Stimulated activated CD8-positive, alpha-beta memory T cell treated with anti-CD3 and anti-CD28 coated beads, Interleukin-7, amount 100 ng/mL, for 4 hours (primary cell): ENCODE data around the gene WDR90.

Experiments
- DNase-seq, 2 donors: peaks; one replicate each; pipeline ENCODE4 v3.0.0-alpha.2; 2020; ENCODE audit warnings: low read depth in 2 of 2

The WDR90 gene

DNA sequence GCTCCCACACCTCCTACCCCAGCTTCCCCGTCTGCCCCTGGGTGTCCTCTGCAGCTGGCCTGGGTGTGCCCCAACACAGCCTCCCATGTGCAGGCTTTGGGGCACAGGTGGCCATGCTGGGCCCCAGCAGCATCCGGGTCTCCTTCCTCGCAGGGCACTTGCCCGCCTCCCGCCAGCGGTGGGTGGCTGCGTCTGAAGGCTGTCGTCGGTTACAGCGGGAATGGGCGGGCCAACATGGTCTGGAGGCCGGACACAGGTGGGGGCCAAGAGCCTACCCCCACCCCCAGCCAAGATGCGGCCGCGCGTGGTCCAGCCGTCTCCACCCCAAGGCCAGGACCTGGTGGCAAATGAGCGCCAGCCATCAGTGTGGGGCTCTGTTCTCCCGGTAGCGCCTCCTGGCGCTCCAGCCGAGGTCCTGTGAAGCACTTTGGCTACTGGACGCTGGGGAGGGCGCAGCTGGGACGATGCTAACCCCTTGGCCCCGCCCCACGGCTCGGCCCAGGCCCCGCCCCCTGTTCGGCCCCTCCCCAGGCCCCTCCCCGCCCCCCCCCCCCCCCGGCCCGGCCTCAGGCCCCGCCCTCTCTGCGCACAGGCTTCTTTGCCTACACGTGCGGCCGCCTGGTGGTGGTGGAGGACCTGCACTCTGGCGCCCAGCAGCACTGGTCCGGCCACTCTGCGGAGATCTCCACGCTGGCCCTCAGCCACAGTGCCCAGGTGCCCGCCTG lies 11.5 kb downstream of the WDR90 start:
- peak in 1 of 2 donors; percentile 60 for DNase-seq

DNA sequence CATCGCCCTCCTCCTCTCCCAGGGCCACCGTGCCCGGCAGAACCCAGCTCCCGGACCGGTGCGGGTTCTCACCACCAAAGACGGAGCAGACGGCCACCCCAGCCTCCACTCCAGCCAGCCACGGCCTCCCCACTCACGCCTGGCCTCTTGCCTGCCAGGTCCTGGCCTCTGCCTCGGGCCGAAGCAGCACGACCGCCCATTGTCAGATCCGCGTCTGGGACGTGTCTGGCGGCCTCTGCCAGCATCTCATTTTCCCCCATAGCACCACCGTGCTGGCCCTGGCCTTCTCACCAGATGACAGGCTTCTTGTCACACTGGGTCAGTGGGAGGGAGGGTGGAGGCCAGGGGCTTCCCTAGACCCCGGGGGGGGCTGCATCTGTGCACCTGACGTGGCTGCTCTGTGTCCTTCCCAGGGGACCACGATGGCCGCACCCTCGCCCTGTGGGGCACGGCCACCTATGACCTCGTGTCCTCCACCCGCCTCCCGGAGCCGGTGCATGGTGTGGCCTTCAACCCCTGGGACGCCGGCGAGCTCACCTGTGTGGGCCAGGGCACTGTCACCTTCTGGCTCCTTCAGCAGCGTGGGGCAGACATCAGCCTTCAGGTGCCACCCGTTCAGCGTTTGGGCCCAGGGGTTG lies 12.1 kb downstream of the WDR90 start:
- DNase-seq = no peak

DNA sequence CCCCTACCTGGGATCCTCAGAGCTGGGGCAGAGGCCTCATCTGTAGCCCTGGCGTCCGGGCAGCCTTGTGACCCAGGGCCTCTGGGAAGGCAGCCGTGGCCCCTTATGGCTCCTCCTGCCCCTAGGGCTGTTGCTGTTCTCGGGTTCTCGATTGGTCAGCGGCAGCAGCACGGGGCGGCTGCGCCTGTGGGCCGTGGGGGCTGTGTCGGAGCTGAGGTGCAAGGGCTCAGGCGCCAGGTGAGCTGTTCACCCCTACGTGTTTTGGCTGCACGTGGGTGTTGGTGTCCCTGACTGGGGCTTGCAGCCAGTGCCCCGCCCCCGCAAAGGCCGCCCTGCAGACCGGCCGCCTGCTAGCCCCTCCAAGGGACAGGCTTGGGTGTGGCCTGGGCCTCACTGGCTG lies 12.9 kb downstream of the WDR90 start:
- no peak for DNase-seq

GRCh38 chr16:662597-662996 lies 13.4 kb downstream of the WDR90 start:
- no peak for DNase-seq

- no peak for DNase-seq
These were observed 17.4 kb downstream of the WDR90 start for GRCh38 chr16:666572-666971.

GRCh38 chr16:667113-667779 lies 18.1 kb downstream of the WDR90 start:
- no peak for DNase-seq

GRCh38 chr16:667780-668518 lies 18.8 kb downstream of the WDR90 start, which contains the start of gene RHOT2:
Gene RHOT2 (plus strand): TSS chr16:668132. CDS start chr16:668200, 68 bp downstream.
- DNase-seq = peak; percentile 80 to 91

DNA sequence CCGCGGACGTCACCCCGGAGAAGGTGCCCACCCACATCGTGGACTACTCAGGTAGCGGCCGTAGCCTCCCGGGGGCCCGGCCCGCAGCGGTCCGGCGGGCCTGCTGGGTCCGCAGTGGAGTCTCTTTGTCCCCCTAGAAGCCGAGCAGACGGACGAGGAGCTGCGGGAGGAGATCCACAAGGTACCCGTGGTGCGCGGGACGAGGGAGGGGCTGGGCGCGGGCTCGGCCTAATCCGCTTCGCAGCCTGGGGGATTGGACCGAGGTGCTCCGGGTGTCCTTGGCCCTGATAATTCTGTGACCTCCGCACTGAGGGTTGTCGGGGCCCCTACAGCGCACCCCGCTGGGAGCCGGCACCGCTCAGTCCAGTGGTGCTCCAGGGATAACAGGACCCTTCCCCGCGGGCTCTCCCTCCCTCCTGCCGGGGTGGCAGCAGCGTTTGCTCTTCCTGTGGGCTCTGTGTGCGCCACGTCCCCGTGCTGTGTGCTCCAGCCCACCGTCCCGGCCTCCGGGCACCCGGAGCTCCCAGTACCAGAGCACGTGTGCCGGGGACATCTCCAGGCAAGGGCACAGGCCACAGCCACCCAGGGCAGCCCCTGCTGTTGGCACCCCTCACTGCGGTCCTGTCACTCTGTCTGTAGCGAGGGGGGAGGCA lies 19.5 kb downstream of the WDR90 start:
- DNase-seq = no peak

DNA sequence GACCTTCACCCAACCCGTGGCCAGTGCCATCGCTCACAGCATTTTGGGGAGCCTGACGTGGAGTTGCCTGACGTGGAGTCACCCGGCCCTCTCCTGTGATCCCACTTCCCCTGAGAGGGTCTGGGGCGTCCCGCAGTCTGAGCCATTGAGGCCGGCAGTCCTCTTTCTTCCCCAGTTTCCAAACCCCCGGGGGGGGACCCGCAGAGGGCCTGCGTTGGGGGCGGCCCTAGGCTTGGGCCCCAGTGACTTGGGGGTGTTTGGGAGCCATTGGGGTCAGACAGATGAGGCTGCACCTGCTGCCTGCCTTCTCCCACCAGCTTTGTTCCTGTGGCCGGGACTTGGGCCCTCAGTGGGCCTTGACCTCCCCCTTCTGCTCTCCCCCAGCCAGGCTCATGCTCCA lies 20.5 kb downstream of the WDR90 start:
- DNase-seq = no peak

DNA sequence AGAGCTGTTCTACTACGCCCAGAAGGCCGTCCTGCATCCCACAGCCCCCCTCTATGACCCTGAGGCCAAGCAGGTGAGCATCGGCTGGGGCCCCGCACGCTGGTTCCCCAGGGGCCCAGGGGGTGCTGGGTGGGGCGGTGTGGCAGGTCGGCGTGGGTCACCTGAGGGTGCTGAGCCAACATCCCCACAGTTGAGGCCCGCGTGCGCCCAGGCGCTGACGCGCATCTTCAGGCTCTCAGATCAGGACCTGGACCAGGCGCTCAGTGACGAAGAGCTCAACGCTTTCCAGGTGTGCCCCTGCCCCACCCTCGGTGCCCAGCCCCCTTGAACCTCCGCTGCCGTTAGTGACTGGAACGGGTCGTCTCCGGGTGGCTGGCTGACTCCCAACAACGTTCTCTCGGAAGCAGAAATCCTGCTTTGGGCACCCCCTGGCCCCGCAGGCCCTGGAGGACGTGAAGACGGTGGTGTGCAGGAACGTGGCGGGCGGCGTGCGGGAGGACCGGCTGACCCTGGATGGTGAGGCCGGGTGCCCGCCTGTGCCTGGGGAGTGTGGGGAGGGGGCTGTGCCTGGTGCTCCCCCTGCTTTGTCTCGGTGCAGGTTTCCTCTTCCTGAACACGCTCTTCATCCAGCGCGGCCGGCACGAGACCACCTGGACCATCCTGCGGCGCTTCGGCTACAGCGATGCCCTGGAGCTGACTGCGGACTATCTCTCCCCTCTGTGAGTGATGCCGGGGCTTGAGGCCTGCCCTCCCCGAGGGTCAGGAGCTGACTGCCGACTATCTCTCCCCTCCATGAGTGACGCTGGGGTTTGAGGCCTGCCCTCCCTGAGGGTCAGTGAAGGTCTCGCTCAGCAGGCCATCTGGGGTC lies 21.6 kb downstream of the WDR90 start:
- DNase-seq = no peak

- DNase-seq = no peak
These were observed 22.4 kb downstream of the WDR90 start for GRCh38 chr16:671353-672131.

DNA sequence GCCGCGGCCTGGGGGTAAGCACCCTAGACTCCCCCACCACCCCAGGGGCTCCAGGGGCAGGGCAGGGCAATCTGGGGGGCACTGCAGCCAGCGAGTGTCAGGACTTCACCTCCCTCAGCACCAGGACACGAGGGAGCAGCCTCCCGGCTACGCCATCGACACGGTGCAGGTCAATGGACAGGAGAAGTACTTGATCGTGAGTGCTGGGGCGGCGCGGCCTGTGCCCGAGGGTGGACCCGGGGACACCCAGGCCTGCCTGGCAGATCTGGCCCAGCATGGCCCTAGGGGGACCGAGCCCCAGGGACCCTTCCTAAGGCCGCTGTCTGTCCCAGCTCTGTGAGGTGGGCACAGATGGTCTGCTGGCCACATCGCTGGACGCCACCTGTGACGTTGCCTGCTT lies 23.2 kb downstream of the WDR90 start:
- DNase-seq = no peak

DNA sequence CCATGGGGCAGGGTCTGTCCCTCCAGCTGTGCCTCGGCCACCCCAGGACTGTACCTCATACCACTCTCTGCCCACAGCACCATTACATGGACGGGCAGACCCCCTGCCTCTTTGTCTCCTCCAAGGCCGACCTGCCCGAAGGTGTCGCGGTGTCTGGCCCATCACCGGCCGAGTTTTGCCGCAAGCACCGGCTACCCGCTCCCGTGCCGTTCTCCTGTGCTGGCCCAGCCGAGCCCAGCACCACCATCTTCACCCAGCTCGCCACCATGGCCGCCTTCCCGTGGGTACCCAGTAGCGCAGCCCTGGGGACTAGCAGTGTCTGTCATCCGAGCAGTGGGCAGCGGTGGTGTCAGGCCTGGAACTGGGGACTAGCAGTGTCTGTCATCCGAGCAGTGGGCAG lies 23.7 kb downstream of the WDR90 start:
- no peak for DNase-seq

- DNase-seq = no peak
These were observed 24.3 kb downstream of the WDR90 start for GRCh38 chr16:673399-673991.

- DNase-seq = no peak
These were observed 25.2 kb downstream of the WDR90 start for GRCh38 chr16:674214-674881.

DNA sequence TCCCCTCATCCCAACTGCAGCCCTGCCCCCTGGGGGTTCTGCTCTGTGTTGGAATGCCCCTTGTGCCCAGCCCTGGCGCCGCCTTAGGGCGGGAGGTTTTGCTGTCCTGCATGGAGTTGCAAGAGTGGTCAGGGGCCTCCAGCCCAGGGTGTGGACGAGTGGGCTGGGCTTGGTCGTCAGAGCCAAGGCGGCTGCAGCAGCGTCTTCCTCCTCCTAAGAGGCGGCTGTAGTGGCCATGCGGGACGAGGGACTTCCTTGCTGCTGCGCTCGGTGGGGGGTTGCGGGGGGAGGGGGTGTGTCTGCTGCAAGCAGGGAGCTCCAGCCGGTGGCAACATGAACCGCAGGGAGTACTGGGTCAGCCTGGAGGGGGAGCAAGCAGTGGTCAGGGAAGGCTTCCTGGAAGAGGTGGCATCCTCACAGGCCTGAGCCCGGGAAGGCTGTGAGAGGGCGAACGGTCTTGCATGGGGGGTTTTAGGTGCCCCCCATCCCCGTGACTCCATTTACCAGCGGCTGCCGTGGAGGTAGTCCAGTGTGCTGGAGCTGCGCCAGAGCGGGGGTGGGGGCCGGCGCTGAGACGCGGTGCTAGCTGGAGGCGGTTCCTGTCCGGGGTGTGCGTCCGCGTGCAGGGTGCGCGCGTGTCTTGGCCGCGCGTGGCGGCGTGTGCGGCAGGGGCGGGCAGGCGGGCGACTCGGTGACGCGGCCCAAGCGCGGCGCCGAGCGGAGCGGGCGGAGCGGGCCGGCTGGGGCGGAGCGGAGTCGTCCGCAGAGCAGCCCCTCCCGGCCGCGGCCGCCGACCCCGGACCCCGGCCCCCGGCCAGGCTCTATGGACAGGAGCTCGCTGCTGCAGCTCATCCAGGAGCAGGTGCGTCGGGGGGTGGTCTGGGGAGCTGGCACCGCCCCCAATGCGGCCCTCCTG lies 26.1 kb downstream of the WDR90 start, which contains the start of gene RHBDL1:
TSS of gene RHBDL1 (plus strand) at position 704 of the 916 bp plus-strand sequence. CDS start at position 824, 120 bp downstream.
- DNase-seq = no peak

- DNase-seq = no peak
These were observed 26.9 kb downstream of the WDR90 start for GRCh38 chr16:675884-676564.
